DND-41 (cell line): ENCODE data around the gene RFTN1.

Experiments
- ATAC-seq: fragments of 200-7000 bp; cut with Tn5 transposase; 3 replicates; pipeline ENCODE4 v1.9.1; 2021; ENCODE audit warnings: low read depth; ENCODE audit not compliant: insufficient read depth
- DNase-seq: peaks from one replicate; pipeline ENCODE4 v3.0.0-alpha.2; 2020
- H2AFZ ChIP-seq: 2 replicates; pipeline ENCODE4 v1.6.0; 2012; ENCODE audit warnings: low read depth, low read length
- H3K27ac ChIP-seq: 2 replicates; pipeline ENCODE4 v1.5.1; 2012; ENCODE audit warnings: low read length, inconsistent platforms
- H3K27me3 ChIP-seq: fragments of 200-600 bp; sonication (generic); 2 replicates; pipeline ENCODE4 v1.6.0; 2012; ENCODE audit warnings: low read length, mild to moderate bottlenecking, inconsistent platforms; ENCODE audit not compliant: insufficient read depth, poor library complexity
- H3K36me3 ChIP-seq: 2 replicates; pipeline ENCODE4 v1.5.1; 2012; ENCODE audit warnings: low read length, inconsistent platforms; ENCODE audit not compliant: insufficient read depth
- H3K4me1 ChIP-seq: 2 replicates; pipeline ENCODE4 v1.5.1; 2012; ENCODE audit warnings: mild to moderate bottlenecking, low read length; ENCODE audit not compliant: insufficient read depth
- H3K4me2 ChIP-seq: 2 replicates; pipeline ENCODE4 v1.6.0; 2012; ENCODE audit warnings: mild to moderate bottlenecking, moderate library complexity, low read length, inconsistent platforms; ENCODE audit not compliant: insufficient read depth
- H3K4me3 ChIP-seq, 2 experiments: fragments of 200-600 bp in 1 of 2; shearing (Covaris generic) in 1 of 2; 2 replicates each; pipeline ENCODE4 v1.5.1; 2012 to 2016; ENCODE audit warnings: inconsistent platforms in 2 of 2, low read length in 2 of 2, mild to moderate bottlenecking in 2 of 2, low read depth in 1 of 2, moderate library complexity in 1 of 2
- H3K79me2 ChIP-seq: 2 replicates; pipeline ENCODE4 v1.6.0; 2012; ENCODE audit warnings: low read length, inconsistent platforms; ENCODE audit not compliant: insufficient read depth
- H3K9ac ChIP-seq: 2 replicates; pipeline ENCODE4 v1.6.0; 2012; ENCODE audit warnings: low read depth, mild to moderate bottlenecking, inconsistent platforms, low read length, moderate library complexity
- H3K9me3 ChIP-seq: 2 replicates; pipeline ENCODE4 v1.5.1; 2012; ENCODE audit warnings: low read length, moderate library complexity, mild to moderate bottlenecking, inconsistent platforms; ENCODE audit not compliant: insufficient read depth, severe bottlenecking
- H4K20me1 ChIP-seq: 2 replicates; pipeline ENCODE4 v1.6.0; 2012; ENCODE audit warnings: low read length; ENCODE audit not compliant: insufficient read depth
- EZH2 ChIP-seq: IDR thresholded peaks from 3 replicates; pipeline ENCODE4 v1.6.1; 2012; ENCODE audit warnings: borderline replicate concordance, low read depth, mild to moderate bottlenecking, moderate library complexity, low read length, inconsistent platforms; ENCODE audit not compliant: severe bottlenecking
- TF ChIP-seq, protein P1 (sequence below): IDR thresholded peaks from 2 replicates; pipeline ENCODE4 v1.5.1; 2012; ENCODE audit warnings: borderline replicate concordance, low read length, moderate library complexity, mild to moderate bottlenecking; ENCODE audit not compliant: poor library complexity, severe bottlenecking; ENCODE audit errors: extremely low read depth

Gene RFTN1

DNA sequence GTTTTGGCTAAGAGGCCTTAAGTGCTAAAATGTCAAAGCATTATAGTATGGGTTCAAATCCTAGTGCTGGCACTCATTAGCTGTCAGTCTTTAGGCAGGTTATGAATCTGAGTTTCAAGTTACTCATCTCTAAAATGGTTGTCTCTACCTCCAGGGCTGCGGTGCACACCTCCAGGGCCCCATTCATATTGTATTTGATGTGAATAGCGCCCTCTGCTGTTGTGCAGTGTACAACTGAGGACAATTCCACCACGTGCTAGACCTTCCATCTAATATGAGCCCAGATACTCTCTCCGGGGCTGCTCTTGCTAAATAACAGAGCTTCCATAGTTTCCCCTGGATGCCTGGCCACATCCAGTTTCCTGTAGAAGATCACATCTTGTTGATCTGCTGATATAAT, 194.2 kb downstream of the RFTN1 start:
- H3K4me3 ChIP-seq = no peak overlapping the region
- DNase-seq (peak; percentile 78), ATAC-seq (peak; percentile 87)
- TF ChIP-seq EZH2 = no peak
- TF ChIP-seq, protein P1, sequence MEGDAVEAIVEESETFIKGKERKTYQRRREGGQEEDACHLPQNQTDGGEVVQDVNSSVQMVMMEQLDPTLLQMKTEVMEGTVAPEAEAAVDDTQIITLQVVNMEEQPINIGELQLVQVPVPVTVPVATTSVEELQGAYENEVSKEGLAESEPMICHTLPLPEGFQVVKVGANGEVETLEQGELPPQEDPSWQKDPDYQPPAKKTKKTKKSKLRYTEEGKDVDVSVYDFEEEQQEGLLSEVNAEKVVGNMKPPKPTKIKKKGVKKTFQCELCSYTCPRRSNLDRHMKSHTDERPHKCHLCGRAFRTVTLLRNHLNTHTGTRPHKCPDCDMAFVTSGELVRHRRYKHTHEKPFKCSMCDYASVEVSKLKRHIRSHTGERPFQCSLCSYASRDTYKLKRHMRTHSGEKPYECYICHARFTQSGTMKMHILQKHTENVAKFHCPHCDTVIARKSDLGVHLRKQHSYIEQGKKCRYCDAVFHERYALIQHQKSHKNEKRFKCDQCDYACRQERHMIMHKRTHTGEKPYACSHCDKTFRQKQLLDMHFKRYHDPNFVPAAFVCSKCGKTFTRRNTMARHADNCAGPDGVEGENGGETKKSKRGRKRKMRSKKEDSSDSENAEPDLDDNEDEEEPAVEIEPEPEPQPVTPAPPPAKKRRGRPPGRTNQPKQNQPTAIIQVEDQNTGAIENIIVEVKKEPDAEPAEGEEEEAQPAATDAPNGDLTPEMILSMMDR = peak; percentile 84
- no peaks in the 10 kb centered on the region for H3K27me3 ChIP-seq
- peaks cover 64% of the 10 kb centered on the region for H3K79me2 ChIP-seq
- H3K4me2 ChIP-seq = no peak overlapping the region
- peaks cover 96% of the 10 kb centered on the region for H3K36me3 ChIP-seq
- H3K9ac ChIP-seq = peak overlapping the region; percentile 5; the same call in 1 of the 2 replicates
- no peaks in the 10 kb centered on the region for H3K9me3 ChIP-seq
- H3K4me1 ChIP-seq = peaks cover 46% of the 10 kb centered on the region
- H4K20me1 ChIP-seq = no peaks in the 10 kb centered on the region
- H3K27ac ChIP-seq = peak overlapping the region; percentile 70
- H2AFZ ChIP-seq = no peak overlapping the region

GRCh38 chr3:16318176-16318575, 195.3 kb downstream of the RFTN1 start:
- no peak for DNase-seq
- Histone ChIP-seq H3K4me3 (no peak overlapping the region), H4K20me1 (no peaks in the 10 kb centered on the region), H3K9me3 (no peaks in the 10 kb centered on the region), H3K36me3 (peaks cover 89% of the 10 kb centered on the region), H3K27ac (peak overlapping the region; percentile 70), H2AFZ (no peak overlapping the region), H3K79me2 (peaks cover 64% of the 10 kb centered on the region), H3K4me1 (peaks cover 58% of the 10 kb centered on the region), H3K27me3 (no peaks in the 10 kb centered on the region), H3K4me2 (no peak overlapping the region), H3K9ac (no peak overlapping the region)
- ATAC-seq = no peak
- TF ChIP-seq, protein P1 = no peak
- TF ChIP-seq EZH2 = no peak

GRCh38 chr3:16317561-16317945, 195.9 kb downstream of the RFTN1 start:
- DNase-seq = no peak
- peaks cover 65% of the 10 kb centered on the region for H3K79me2 ChIP-seq
- H3K27me3 ChIP-seq = no peaks in the 10 kb centered on the region
- peak overlapping the region; percentile 70 for H3K27ac ChIP-seq
- no peak overlapping the region for H3K9ac ChIP-seq
- H2AFZ ChIP-seq = no peak overlapping the region
- H3K9me3 ChIP-seq = no peaks in the 10 kb centered on the region
- ATAC-seq = no peak
- peaks cover 64% of the 10 kb centered on the region for H3K4me1 ChIP-seq
- peaks cover 83% of the 10 kb centered on the region for H3K36me3 ChIP-seq
- H3K4me3 ChIP-seq = no peak overlapping the region
- TF ChIP-seq, protein P1 = no peak
- TF ChIP-seq EZH2 = no peak
- no peak overlapping the region for H3K4me2 ChIP-seq
- no peaks in the 10 kb centered on the region for H4K20me1 ChIP-seq
